ENCODE results near the gene GLIPR2.

Gene GLIPR2

GRCh38 chr9:36145970-36146369, 9.4 kb downstream of the GLIPR2 start:
- TF ChIP-seq CTCF (IDR thresholded peaks at IDR 0.05; ENCODE audit: insufficient read depth, low read length, poor library complexity, severe bottlenecking): no peak
- H3K4me3 ChIP-seq (replicated peaks; ENCODE audit: low read depth, low read length): no peak overlapping the region
- H3K36me3 ChIP-seq (ENCODE audit: control insufficient read depth, insufficient read depth, low read length): no peaks in the 10 kb centered on the region
- H3K27me3 ChIP-seq (replicated peaks; ENCODE audit: control insufficient read depth, insufficient read depth, low read length): no peaks in the 10 kb centered on the region
- no peak for DNase-seq (ENCODE audit: extremely low read depth, insufficient read length)

GRCh38 chr9:36146651-36147050, 10.1 kb downstream of the GLIPR2 start:
- H3K36me3 ChIP-seq (ENCODE audit: control insufficient read depth, insufficient read depth, low read length): no peaks in the 10 kb centered on the region

GRCh38 chr9:36147441-36148175, 11.1 kb downstream of the GLIPR2 start:
- no peak for TF ChIP-seq CTCF (IDR thresholded peaks at IDR 0.05; ENCODE audit: insufficient read depth, low read length, poor library complexity, severe bottlenecking)
- Histone ChIP-seq H3K27me3 (replicated peaks; ENCODE audit: control insufficient read depth, insufficient read depth, low read length) (no peaks in the 10 kb centered on the region), H3K4me3 (replicated peaks; ENCODE audit: low read depth, low read length) (no peak overlapping the region), H3K36me3 (ENCODE audit: control insufficient read depth, insufficient read depth, low read length) (no peaks in the 10 kb centered on the region)
- no peak for DNase-seq (ENCODE audit: extremely low read depth, insufficient read length)

More at GRCh38 chr9:36146651-36147050, 10.1 kb downstream of the GLIPR2 start:
- TF ChIP-seq CTCF (IDR thresholded peaks at IDR 0.05; ENCODE audit: insufficient read depth, low read length, poor library complexity, severe bottlenecking): no peak
- H3K4me3 ChIP-seq (replicated peaks; ENCODE audit: low read depth, low read length): no peak overlapping the region
- DNase-seq (ENCODE audit: extremely low read depth, insufficient read length): no peak
- no peaks in the 10 kb centered on the region for H3K27me3 ChIP-seq (replicated peaks; ENCODE audit: control insufficient read depth, insufficient read depth, low read length)

GRCh38 chr9:36148311-36149051, 11.9 kb downstream of the GLIPR2 start:
- TF ChIP-seq CTCF (IDR thresholded peaks at IDR 0.05; ENCODE audit: insufficient read depth, low read length, poor library complexity, severe bottlenecking): no peak
- no peak overlapping the region for H3K4me3 ChIP-seq (replicated peaks; ENCODE audit: low read depth, low read length)
- no peaks in the 10 kb centered on the region for H3K36me3 ChIP-seq (ENCODE audit: control insufficient read depth, insufficient read depth, low read length)
- no peaks in the 10 kb centered on the region for H3K27me3 ChIP-seq (replicated peaks; ENCODE audit: control insufficient read depth, insufficient read depth, low read length)
- peak; percentile 77 for DNase-seq (ENCODE audit: extremely low read depth, insufficient read length)

- DNase-seq (ENCODE audit: extremely low read depth, insufficient read length): no peak
- Histone ChIP-seq H3K27me3 (replicated peaks; ENCODE audit: control insufficient read depth, insufficient read depth, low read length) (no peaks in the 10 kb centered on the region), H3K4me3 (replicated peaks; ENCODE audit: low read depth, low read length) (no peak overlapping the region), H3K36me3 (ENCODE audit: control insufficient read depth, insufficient read depth, low read length) (no peaks in the 10 kb centered on the region)
- no peak for TF ChIP-seq CTCF (IDR thresholded peaks at IDR 0.05; ENCODE audit: insufficient read depth, low read length, poor library complexity, severe bottlenecking)
These were observed 12.7 kb downstream of the GLIPR2 start for GRCh38 chr9:36149197-36149596.

Measured in GM06990 (cell line).